D341Med (cell line): ENCODE results near the gene CBX6.

Experiments
- DNase-seq: peaks from one replicate; pipeline ENCODE4 v3.0.0; 2012; ENCODE audit warnings: low spot score

Gene CBX6

GRCh38 chr22:38840129-38840528 is 31.9 kb downstream of the CBX6 start:
- DNase-seq: no peak

- DNase-seq: no peak
Measured at GRCh38 chr22:38839686-38840085, 32.3 kb downstream of the CBX6 start.

GRCh38 chr22:38837414-38837928 is 34.5 kb downstream of the CBX6 start:
- DNase-seq: no peak

GRCh38 chr22:38835888-38836301 is 36.1 kb downstream of the CBX6 start:
- no peak for DNase-seq

GRCh38 chr22:38834991-38835390 is 37.0 kb downstream of the CBX6 start:
- DNase-seq: no peak

GRCh38 chr22:38834215-38834953 is 37.6 kb downstream of the CBX6 start:
- no peak for DNase-seq

GRCh38 chr22:38833061-38833460 is 39.0 kb downstream of the CBX6 start:
- no peak for DNase-seq

- no peak for DNase-seq
Measured at GRCh38 chr22:38832005-38832978, 39.7 kb downstream of the CBX6 start.

GRCh38 chr22:38831166-38831945 is 40.7 kb downstream of the CBX6 start:
- no peak for DNase-seq

- no peak for DNase-seq
Measured at GRCh38 chr22:38830845-38831108, 41.2 kb downstream of the CBX6 start.

GRCh38 chr22:38830026-38830844 is 41.8 kb downstream of the CBX6 start:
- no peak for DNase-seq

- no peak for DNase-seq
Measured at GRCh38 chr22:38829485-38829884, 42.5 kb downstream of the CBX6 start.

GRCh38 chr22:38828616-38829205 is 43.3 kb downstream of the CBX6 start:
- DNase-seq: no peak

GRCh38 chr22:38828191-38828590 is 43.8 kb downstream of the CBX6 start:
- no peak for DNase-seq

GRCh38 chr22:38827510-38827909 is 44.5 kb downstream of the CBX6 start:
- DNase-seq: no peak

- no peak for DNase-seq
Measured at GRCh38 chr22:38826801-38827200, 45.2 kb downstream of the CBX6 start.

GRCh38 chr22:38826386-38826785 is 45.6 kb downstream of the CBX6 start:
- no peak for DNase-seq

- DNase-seq: no peak
Measured at GRCh38 chr22:38824585-38824984, 47.4 kb downstream of the CBX6 start.

GRCh38 chr22:38823637-38824036 is 48.4 kb downstream of the CBX6 start:
- DNase-seq: no peak

GRCh38 chr22:38823076-38823475 is 48.9 kb downstream of the CBX6 start:
- DNase-seq: no peak

- no peak for DNase-seq
Measured at GRCh38 chr22:38820020-38820419, 52.0 kb downstream of the CBX6 start.
